ENCODE measurements around the gene ILK. TPM values are rescaled to one million over a fixed set of nuclear protein-coding genes. Genes with fewer than 3 reads are reported as not detected.

ILK gene
- total RNA-seq, 2 donors from 2014 or later, result 125 to 136 TPM

DNA sequence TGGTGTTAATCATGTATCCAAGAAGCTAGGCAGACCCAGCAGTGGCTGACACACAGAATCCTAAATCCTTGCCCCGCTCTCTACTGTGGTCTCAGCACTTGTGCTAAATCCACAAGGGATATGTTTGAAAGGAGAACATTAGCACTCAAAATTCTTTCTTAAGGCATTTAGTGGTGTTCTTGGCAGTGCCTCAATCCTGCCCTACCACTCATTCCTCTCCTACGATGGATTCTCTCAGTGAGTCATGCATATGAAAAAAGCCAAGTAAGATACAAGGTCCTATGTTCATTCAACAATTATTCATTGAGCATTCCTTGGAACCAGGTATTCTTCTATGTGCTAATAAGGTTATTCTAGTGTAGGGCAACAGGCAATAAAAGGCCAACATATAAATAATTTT, 31.4 kb upstream of the ILK start:
- Mint-ChIP-seq H3K4me3 (no peak overlapping the region), H3K27ac (no peak overlapping the region), H3K27me3 (ENCODE audit: insufficient read depth) (peaks cover 1% of the 10 kb centered on the region), H3K36me3 (ENCODE audit: low read depth) (peaks cover 2% of the 10 kb centered on the region), H3K4me1 (peaks cover 7% of the 10 kb centered on the region), H3K9me3 (no peaks in the 10 kb centered on the region)
- Histone ChIP-seq H3K27ac (ENCODE audit: low read depth, low read length) (no peak overlapping the region), H3K4me3 (ENCODE audit: low read length) (no peak overlapping the region), H3K9ac (ENCODE audit: extremely low read depth, low read length, poor library complexity, severe bottlenecking) (no peak overlapping the region), H3K36me3 (ENCODE audit: control insufficient read depth, insufficient read depth, low read length) (no peaks in the 10 kb centered on the region), H3K4me1 (ENCODE audit: control insufficient read depth, insufficient read depth, low read length) (no peaks in the 10 kb centered on the region), H3K9me3 (ENCODE audit: control insufficient read depth, low read length) (no peaks in the 10 kb centered on the region), H3K27me3 (ENCODE audit: control insufficient read depth, insufficient read depth, low read length, poor library complexity, severe bottlenecking) (no peaks in the 10 kb centered on the region)
- 97% methylated on average over 2 of the region's 2 CpGs; no CpG with 5 or more reads in 1 of the 2 experiments for WGBS, 2 experiments (ENCODE audit: insufficient coverage in 1 of 2, insufficient read length in 1 of 2)
- no peak for DNase-seq
- TF ChIP-seq, protein P1, sequence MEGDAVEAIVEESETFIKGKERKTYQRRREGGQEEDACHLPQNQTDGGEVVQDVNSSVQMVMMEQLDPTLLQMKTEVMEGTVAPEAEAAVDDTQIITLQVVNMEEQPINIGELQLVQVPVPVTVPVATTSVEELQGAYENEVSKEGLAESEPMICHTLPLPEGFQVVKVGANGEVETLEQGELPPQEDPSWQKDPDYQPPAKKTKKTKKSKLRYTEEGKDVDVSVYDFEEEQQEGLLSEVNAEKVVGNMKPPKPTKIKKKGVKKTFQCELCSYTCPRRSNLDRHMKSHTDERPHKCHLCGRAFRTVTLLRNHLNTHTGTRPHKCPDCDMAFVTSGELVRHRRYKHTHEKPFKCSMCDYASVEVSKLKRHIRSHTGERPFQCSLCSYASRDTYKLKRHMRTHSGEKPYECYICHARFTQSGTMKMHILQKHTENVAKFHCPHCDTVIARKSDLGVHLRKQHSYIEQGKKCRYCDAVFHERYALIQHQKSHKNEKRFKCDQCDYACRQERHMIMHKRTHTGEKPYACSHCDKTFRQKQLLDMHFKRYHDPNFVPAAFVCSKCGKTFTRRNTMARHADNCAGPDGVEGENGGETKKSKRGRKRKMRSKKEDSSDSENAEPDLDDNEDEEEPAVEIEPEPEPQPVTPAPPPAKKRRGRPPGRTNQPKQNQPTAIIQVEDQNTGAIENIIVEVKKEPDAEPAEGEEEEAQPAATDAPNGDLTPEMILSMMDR (conservative IDR thresholded peaks at IDR 0.05), result no peak

DNA sequence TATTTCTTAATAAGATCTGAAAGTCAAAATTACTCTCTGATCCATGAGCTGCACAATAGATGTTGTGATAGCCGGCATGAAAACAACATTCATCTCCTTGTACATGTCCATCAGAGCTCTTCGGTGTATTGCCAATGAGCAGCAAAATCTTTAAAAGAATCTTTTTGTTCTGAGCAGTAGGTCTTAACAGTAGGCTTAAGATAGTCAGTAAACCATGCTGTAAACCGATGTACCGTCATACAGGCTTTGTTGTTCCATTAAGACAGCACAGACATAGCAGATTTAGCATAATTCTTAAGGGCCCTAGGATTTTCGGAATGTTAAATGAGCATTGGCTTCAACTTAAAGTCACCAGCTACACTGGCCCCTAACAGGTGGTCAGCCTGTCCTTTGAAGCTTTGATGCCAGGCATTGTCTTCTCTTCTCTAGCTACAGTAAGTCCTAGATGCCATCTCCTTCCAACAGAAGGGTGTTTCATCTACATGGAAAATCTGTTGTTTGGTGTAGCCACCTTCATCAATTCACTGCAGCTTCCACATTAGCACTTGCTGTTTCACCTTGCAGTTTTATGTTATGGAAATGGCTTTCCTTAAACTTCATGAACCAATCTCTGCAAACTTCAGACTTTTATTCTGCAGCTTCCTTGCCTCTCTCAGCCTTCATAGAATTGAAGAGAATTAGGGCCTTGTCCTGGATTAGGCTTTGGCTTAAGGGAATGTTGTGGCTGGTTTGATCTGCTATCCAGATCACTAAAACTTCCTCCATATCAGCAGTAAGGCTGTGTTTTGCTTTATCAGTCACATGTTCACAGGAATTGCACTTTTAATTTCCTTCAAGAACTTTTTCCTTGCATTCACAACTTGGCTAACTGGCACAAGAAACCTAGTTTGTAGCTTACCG, 28.5 kb upstream of the ILK start:
- Mint-ChIP-seq H3K27me3 (ENCODE audit: insufficient read depth) (peaks cover 1% of the 10 kb centered on the region), H3K27ac (no peak overlapping the region), H3K36me3 (ENCODE audit: low read depth) (peaks cover 2% of the 10 kb centered on the region), H3K4me3 (no peak overlapping the region), H3K9me3 (no peaks in the 10 kb centered on the region), H3K4me1 (no peaks in the 10 kb centered on the region)
- TF ChIP-seq, protein P1 (conservative IDR thresholded peaks at IDR 0.05), result no peak
- Histone ChIP-seq H3K4me3 (ENCODE audit: low read length) (no peak overlapping the region), H3K36me3 (ENCODE audit: control insufficient read depth, insufficient read depth, low read length) (no peaks in the 10 kb centered on the region), H3K9ac (ENCODE audit: extremely low read depth, low read length, poor library complexity, severe bottlenecking) (no peak overlapping the region), H3K27me3 (ENCODE audit: control insufficient read depth, insufficient read depth, low read length, poor library complexity, severe bottlenecking) (no peaks in the 10 kb centered on the region), H3K27ac (ENCODE audit: low read depth, low read length) (no peak overlapping the region), H3K9me3 (ENCODE audit: control insufficient read depth, low read length) (no peaks in the 10 kb centered on the region), H3K4me1 (ENCODE audit: control insufficient read depth, insufficient read depth, low read length) (no peaks in the 10 kb centered on the region)
- no peak for DNase-seq
- 93 to 99% methylated on average over 6 of the region's 6 CpGs for WGBS, 2 experiments (ENCODE audit: insufficient coverage in 1 of 2, insufficient read length in 1 of 2)

DNA sequence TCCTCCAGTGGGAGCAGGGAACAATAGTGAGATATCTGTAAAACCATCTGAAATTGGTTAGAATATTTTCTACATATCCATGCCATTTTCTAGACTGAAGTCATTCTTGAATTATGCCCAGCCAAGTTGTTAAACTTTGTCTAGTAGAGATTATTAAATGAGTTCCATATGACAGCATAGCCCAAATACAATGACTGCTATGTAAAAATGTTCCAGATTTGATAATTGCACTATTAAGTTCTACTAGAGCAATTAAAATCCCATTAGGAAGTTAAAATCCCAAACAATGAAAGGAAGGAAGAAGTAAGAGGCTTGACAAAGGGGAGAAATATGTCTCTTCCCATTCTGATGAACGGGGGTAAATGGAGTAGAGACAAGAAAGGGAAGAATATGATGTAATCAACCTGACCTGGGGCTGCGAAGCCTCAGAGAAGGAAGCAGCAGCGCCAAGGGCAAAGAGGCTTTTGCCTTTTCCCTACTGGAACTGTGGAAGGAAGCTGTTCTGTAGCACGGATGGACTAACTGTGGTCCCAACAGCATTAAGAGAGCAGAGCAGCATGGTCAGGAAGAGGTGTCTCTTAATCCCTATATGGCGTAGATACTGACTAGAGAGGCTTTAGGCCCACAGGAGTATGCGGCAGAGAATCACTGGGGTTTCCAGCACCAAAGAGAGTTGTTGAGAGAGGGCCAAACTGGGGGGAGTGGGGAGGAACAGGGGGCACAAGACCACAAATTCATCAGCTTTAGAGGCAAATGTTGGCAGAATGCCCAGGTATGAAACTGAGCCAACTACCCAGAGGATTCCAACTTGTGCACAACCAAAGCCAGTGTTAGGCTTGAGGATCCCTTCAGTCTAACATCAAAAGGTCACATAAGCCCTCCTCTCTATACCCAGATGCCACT, 26.9 kb upstream of the ILK start:
- H3K27me3 ChIP-seq (ENCODE audit: control insufficient read depth, insufficient read depth, low read length, poor library complexity, severe bottlenecking), result no peaks in the 10 kb centered on the region
- no peak overlapping the region for H3K4me3 ChIP-seq (ENCODE audit: low read length)
- no peak overlapping the region for H3K27ac Mint-ChIP-seq
- H3K9ac ChIP-seq (ENCODE audit: extremely low read depth, low read length, poor library complexity, severe bottlenecking), result no peak overlapping the region
- TF ChIP-seq, protein P1 (conservative IDR thresholded peaks at IDR 0.05), result no peak
- H3K4me3 Mint-ChIP-seq, result no peak overlapping the region
- no peak overlapping the region for H3K27ac ChIP-seq (ENCODE audit: low read depth, low read length)
- WGBS, 2 experiments (ENCODE audit: insufficient coverage in 1 of 2, insufficient read length in 1 of 2), result 91 to 98% methylated on average over 5 of the region's 6 CpGs
- no peak for DNase-seq
- H3K4me1 ChIP-seq (ENCODE audit: control insufficient read depth, insufficient read depth, low read length), result no peaks in the 10 kb centered on the region
- H3K9me3 Mint-ChIP-seq, result no peaks in the 10 kb centered on the region
- H3K27me3 Mint-ChIP-seq (ENCODE audit: insufficient read depth), result no peaks in the 10 kb centered on the region
- H3K36me3 ChIP-seq (ENCODE audit: control insufficient read depth, insufficient read depth, low read length), result no peaks in the 10 kb centered on the region
- no peaks in the 10 kb centered on the region for H3K36me3 Mint-ChIP-seq (ENCODE audit: low read depth)
- no peaks in the 10 kb centered on the region for H3K9me3 ChIP-seq (ENCODE audit: control insufficient read depth, low read length)
- H3K4me1 Mint-ChIP-seq, result no peaks in the 10 kb centered on the region

All from endodermal cell (in vitro differentiated cells).